ENCODE measurements around the gene ADGRA1.

DNA sequence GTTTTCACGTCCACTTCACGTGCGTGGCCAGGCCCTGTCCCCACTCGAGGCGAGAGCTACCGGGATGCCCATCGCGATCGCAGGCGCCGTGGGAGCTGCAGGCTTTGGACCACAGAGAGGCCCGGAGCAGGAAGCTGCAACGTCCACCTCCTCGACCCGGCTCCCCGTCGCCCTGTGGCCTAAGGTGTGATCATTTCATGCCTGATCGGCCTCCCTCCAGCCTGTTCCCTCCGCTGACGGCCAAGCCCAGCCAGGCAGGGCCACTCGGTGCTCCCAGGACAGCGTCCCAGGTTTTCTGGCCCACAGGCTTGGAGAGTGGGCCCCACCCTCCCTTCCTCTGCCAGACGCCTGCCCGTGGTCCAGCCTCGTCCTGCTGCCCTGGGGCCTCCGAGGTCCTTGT lies 91.9 kb downstream of the ADGRA1 start:
- TF ChIP-seq, protein P1, sequence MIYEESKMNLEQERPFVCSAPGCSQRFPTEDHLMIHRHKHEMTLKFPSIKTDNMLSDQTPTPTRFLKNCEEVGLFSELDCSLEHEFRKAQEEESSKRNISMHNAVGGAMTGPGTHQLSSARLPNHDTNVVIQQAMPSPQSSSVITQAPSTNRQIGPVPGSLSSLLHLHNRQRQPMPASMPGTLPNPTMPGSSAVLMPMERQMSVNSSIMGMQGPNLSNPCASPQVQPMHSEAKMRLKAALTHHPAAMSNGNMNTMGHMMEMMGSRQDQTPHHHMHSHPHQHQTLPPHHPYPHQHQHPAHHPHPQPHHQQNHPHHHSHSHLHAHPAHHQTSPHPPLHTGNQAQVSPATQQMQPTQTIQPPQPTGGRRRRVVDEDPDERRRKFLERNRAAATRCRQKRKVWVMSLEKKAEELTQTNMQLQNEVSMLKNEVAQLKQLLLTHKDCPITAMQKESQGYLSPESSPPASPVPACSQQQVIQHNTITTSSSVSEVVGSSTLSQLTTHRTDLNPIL (CRISPR knock-in tag; IDR thresholded peaks at IDR 0.05; ENCODE audit: low read depth) = no peak
- TF ChIP-seq RARB (CRISPR knock-in tag; IDR thresholded peaks at IDR 0.05) (no peak), ZNF8 (CRISPR knock-in tag; IDR thresholded peaks at IDR 0.05) (no peak)
- TF ChIP-seq, protein P2, sequence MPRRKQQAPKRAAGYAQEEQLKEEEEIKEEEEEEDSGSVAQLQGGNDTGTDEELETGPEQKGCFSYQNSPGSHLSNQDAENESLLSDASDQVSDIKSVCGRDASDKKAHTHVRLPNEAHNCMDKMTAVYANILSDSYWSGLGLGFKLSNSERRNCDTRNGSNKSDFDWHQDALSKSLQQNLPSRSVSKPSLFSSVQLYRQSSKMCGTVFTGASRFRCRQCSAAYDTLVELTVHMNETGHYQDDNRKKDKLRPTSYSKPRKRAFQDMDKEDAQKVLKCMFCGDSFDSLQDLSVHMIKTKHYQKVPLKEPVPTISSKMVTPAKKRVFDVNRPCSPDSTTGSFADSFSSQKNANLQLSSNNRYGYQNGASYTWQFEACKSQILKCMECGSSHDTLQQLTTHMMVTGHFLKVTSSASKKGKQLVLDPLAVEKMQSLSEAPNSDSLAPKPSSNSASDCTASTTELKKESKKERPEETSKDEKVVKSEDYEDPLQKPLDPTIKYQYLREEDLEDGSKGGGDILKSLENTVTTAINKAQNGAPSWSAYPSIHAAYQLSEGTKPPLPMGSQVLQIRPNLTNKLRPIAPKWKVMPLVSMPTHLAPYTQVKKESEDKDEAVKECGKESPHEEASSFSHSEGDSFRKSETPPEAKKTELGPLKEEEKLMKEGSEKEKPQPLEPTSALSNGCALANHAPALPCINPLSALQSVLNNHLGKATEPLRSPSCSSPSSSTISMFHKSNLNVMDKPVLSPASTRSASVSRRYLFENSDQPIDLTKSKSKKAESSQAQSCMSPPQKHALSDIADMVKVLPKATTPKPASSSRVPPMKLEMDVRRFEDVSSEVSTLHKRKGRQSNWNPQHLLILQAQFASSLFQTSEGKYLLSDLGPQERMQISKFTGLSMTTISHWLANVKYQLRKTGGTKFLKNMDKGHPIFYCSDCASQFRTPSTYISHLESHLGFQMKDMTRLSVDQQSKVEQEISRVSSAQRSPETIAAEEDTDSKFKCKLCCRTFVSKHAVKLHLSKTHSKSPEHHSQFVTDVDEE (CRISPR knock-in tag; IDR thresholded peaks at IDR 0.05) = no peak
- TF ChIP-seq, protein P3, sequence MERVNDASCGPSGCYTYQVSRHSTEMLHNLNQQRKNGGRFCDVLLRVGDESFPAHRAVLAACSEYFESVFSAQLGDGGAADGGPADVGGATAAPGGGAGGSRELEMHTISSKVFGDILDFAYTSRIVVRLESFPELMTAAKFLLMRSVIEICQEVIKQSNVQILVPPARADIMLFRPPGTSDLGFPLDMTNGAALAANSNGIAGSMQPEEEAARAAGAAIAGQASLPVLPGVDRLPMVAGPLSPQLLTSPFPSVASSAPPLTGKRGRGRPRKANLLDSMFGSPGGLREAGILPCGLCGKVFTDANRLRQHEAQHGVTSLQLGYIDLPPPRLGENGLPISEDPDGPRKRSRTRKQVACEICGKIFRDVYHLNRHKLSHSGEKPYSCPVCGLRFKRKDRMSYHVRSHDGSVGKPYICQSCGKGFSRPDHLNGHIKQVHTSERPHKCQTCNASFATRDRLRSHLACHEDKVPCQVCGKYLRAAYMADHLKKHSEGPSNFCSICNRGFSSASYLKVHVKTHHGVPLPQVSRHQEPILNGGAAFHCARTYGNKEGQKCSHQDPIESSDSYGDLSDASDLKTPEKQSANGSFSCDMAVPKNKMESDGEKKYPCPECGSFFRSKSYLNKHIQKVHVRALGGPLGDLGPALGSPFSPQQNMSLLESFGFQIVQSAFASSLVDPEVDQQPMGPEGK (CRISPR knock-in tag; IDR thresholded peaks at IDR 0.05; ENCODE audit: borderline replicate concordance) = no peak
